Activated T-cell treated with anti-CD3 and anti-CD28 coated beads, Interleukin-2, amount 50 U/mL, for 48 hours (primary cell): ENCODE measurements around the gene ZNF101.
"Not testable (repeated sequence)": the region's sequence is repeated elsewhere in the genome, so short reads cannot be mapped to it uniquely, and the experiment has no call there.

ENCODE experiments used
- DNase-seq, 2 experiments: peaks; one replicate each; pipeline ENCODE4 v3.0.0-alpha.2; 2020

ZNF101 gene

GRCh38 chr19:19661675-19662251 is 6.9 kb upstream of the ZNF101 start:
- DNase-seq = peak; percentile 52 to 61

- DNase-seq = no peak
Observed at GRCh38 chr19:19662344-19662743, 6.3 kb upstream of the ZNF101 start.

GRCh38 chr19:19662871-19663255 is 5.8 kb upstream of the ZNF101 start:
- no peak for DNase-seq

- peak; percentile 93 for DNase-seq
Observed at GRCh38 chr19:19663256-19664120, 5.2 kb upstream of the ZNF101 start, which contains the start of gene ATP13A1. Gene ATP13A1 (minus strand): TSS chr19:19663676. CDS start chr19:19663666, 10 bp downstream.

GRCh38 chr19:19665420-19665948 is 3.2 kb upstream of the ZNF101 start:
- DNase-seq = not testable (repeated sequence)

GRCh38 chr19:19670070-19670551 is 1.5 kb downstream of the ZNF101 start:
- DNase-seq = no peak

GRCh38 chr19:19672816-19673215 is 4.2 kb downstream of the ZNF101 start:
- no peak for DNase-seq

GRCh38 chr19:19674315-19674714 is 5.7 kb downstream of the ZNF101 start:
- no peak for DNase-seq

GRCh38 chr19:19677579-19677978 is 8.9 kb downstream of the ZNF101 start:
- DNase-seq = no peak

GRCh38 chr19:19679176-19680073 is 10.8 kb downstream of the ZNF101 start:
- no peak for DNase-seq

GRCh38 chr19:19686119-19686518 is 17.5 kb downstream of the ZNF101 start:
- DNase-seq = not testable (repeated sequence)

GRCh38 chr19:19686580-19686979 is 17.9 kb downstream of the ZNF101 start:
- DNase-seq = no peak

- no peak for DNase-seq
Observed at GRCh38 chr19:19687090-19687489, 18.5 kb downstream of the ZNF101 start.

GRCh38 chr19:19689023-19689422 is 20.4 kb downstream of the ZNF101 start:
- DNase-seq = not testable (repeated sequence)

- DNase-seq = no peak
Observed at GRCh38 chr19:19691683-19692082, 23.0 kb downstream of the ZNF101 start.

GRCh38 chr19:19696386-19696785 is 27.7 kb downstream of the ZNF101 start:
- DNase-seq = no peak

- DNase-seq = no peak
Observed at GRCh38 chr19:19697589-19697988, 28.9 kb downstream of the ZNF101 start.

GRCh38 chr19:19700493-19700892 is 31.9 kb downstream of the ZNF101 start:
- not testable (repeated sequence) for DNase-seq

GRCh38 chr19:19704836-19705235 is 36.2 kb downstream of the ZNF101 start:
- no peak for DNase-seq

GRCh38 chr19:19710506-19710905 is 41.9 kb downstream of the ZNF101 start:
- no peak for DNase-seq

- DNase-seq = no peak
Observed at GRCh38 chr19:19711306-19711933, 42.8 kb downstream of the ZNF101 start.
